Stomach (tissue), 4 donors: ENCODE data around the gene TOP2A.

Experiments
- CTCF ChIP-seq, 7 experiments: fragments of 450-650 bp in 4 of 7; fragments of 200-600 bp in 3 of 7; sonication (generic) in 3 of 7; IDR thresholded peaks; one replicate each; pipeline ENCODE4 v1.5.1; 2016 to 2019; ENCODE audit warnings: antibody characterized with exemption in 7 of 7, control low read depth in 2 of 7, mild to moderate bottlenecking in 1 of 7
- EP300 ChIP-seq: sonication (generic); formaldehyde crosslinking; IDR thresholded peaks from one replicate; pipeline ENCODE4 v1.6.1; 2017; ENCODE audit warnings: antibody characterized with exemption
- POLR2A ChIP-seq, 4 donors: fragments of 450-650 bp; IDR thresholded peaks; one replicate each; pipeline ENCODE4 v1.6.1; 2016; ENCODE audit warnings: antibody characterized with exemption in 4 of 4, control low read depth in 2 of 4, mild to moderate bottlenecking in 1 of 4, moderate library complexity in 1 of 4
- POLR2AphosphoS5 ChIP-seq, 3 donors: sonication (generic); formaldehyde crosslinking; IDR thresholded peaks; one replicate each; pipeline ENCODE4 v1.6.1; 2016; ENCODE audit warnings: antibody characterized with exemption in 3 of 3

- TF ChIP-seq POLR2A (IDR thresholded peaks at IDR 0.05) (no peak), CTCF (IDR thresholded peaks at IDR 0.05) (peak in 2 of 7 experiments; percentile 23 to 38), POLR2AphosphoS5 (IDR thresholded peaks at IDR 0.05) (no peak), EP300 (no peak)
Observed at GRCh38 chr17:40433551-40434415, 16.1 kb upstream of the TOP2A start.
